ENCODE measurements around the gene FARSA. TPM values are rescaled to one million over a fixed set of nuclear protein-coding genes. Genes with fewer than 3 reads are reported as not detected.

FARSA gene
- total and polyA plus RNA-seq, 2 of the 13 experiments (the other 11 are each of a cell fraction or from before 2014, with no cell fraction given): 25.9 to 72.0 TPM

DNA sequence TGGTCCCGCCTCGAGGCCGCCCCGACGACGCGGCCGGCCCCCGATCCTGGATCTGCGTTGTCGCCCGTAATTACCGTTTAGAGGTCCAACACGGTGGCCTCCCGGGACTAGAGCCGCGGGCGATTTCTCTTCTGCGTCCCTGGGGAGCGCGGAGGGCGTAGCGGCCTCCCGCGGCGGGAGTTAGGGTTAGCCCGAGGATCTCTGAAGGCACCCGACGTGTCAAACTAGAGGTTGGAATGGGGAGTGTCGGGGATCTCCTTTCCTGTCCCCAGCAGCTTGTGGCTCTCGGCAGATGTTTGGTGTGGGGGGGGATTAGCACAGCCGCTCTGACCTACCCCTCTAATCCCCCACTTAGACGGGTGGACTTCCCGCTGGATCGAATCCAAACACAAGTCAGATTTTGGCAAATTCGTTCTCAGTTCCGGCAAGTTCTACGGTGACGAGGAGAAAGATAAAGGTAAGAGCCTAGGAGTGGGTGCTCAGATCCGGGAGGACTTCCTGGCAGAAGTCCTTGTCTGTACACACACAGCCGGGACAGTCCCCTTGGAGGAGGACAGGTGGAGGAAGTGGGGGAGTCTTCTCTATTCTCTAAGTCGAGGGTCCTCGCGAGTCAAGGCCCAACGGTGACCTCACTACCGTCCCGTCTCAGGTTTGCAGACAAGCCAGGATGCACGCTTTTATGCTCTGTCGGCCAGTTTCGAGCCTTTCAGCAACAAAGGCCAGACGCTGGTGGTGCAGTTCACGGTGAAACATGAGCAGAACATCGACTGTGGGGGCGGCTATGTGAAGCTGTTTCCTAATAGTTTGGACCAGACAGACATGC, 5.5 kb upstream of the FARSA start (continued):
- TF ChIP-seq ZNF318 (CRISPR knock-in tag; IDR thresholded peaks at IDR 0.05) (no peak), EEA1 (CRISPR knock-in tag; IDR thresholded peaks at IDR 0.05; ENCODE audit: borderline replicate concordance) (no peak), NFE2L2 (IDR thresholded peaks at IDR 0.05; ENCODE audit: low read length) (no peak), RORA (CRISPR knock-in tag; IDR thresholded peaks at IDR 0.05) (no peak), ZNF138 (CRISPR knock-in tag; IDR thresholded peaks at IDR 0.05; ENCODE audit: low read depth) (no peak), TCF12 (IDR thresholded peaks at IDR 0.05) (no peak), TCF12 (CRISPR knock-in tag; IDR thresholded peaks at IDR 0.05) (0 out of 2 replicates have a peak, but pooled peaks have one; percentile 75), ZFP90 (CRISPR knock-in tag; IDR thresholded peaks at IDR 0.05; ENCODE audit: borderline replicate concordance) (no peak), DR1 (CRISPR knock-in tag; IDR thresholded peaks at IDR 0.05) (no peak)
- TF ChIP-seq, protein P1, sequence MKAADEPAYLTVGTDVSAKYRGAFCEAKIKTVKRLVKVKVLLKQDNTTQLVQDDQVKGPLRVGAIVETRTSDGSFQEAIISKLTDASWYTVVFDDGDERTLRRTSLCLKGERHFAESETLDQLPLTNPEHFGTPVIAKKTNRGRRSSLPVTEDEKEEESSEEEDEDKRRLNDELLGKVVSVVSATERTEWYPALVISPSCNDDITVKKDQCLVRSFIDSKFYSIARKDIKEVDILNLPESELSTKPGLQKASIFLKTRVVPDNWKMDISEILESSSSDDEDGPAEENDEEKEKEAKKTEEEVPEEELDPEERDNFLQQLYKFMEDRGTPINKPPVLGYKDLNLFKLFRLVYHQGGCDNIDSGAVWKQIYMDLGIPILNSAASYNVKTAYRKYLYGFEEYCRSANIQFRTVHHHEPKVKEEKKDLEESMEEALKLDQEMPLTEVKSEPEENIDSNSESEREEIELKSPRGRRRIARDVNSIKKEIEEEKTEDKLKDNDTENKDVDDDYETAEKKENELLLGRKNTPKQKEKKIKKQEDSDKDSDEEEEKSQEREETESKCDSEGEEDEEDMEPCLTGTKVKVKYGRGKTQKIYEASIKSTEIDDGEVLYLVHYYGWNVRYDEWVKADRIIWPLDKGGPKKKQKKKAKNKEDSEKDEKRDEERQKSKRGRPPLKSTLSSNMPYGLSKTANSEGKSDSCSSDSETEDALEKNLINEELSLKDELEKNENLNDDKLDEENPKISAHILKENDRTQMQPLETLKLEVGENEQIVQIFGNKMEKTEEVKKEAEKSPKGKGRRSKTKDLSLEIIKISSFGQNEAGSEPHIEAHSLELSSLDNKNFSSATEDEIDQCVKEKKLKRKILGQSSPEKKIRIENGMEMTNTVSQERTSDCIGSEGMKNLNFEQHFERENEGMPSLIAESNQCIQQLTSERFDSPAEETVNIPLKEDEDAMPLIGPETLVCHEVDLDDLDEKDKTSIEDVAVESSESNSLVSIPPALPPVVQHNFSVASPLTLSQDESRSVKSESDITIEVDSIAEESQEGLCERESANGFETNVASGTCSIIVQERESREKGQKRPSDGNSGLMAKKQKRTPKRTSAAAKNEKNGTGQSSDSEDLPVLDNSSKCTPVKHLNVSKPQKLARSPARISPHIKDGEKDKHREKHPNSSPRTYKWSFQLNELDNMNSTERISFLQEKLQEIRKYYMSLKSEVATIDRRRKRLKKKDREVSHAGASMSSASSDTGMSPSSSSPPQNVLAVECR (CRISPR knock-in tag; IDR thresholded peaks at IDR 0.05; ENCODE audit: borderline replicate concordance): peak; percentile 2; the same call in 1 of the 2 replicates

Data from HepG2 (cell line).